Gastrocnemius medialis (tissue), 4 donors: ENCODE measurements around the gene MACIR.

Experiments used
- CTCF ChIP-seq, 5 experiments: fragments of 450-650 bp in 3 of 5; fragments of 200-600 bp in 2 of 5; sonication (generic) in 2 of 5; IDR thresholded peaks in 4 of 5; conservative IDR thresholded peaks in 1 of 5; 1 replicate in 4 of 5; 2 replicates in 1 of 5; pipeline ENCODE4 v1.5.1; 2016 to 2019; ENCODE audit warnings: antibody characterized with exemption in 5 of 5, mild to moderate bottlenecking in 3 of 5, moderate library complexity in 3 of 5
- POLR2A ChIP-seq, 2 donors: fragments of 450-650 bp; IDR thresholded peaks; one replicate each; pipeline ENCODE4 v1.6.1; 2017; ENCODE audit warnings: antibody characterized with exemption in 2 of 2, mild to moderate bottlenecking in 2 of 2, moderate library complexity in 2 of 2

- TF ChIP-seq CTCF (IDR thresholded peaks at IDR 0.05 in 4 of 5, conservative IDR thresholded peaks at IDR 0.05 in 1 of 5) (no peak), POLR2A (IDR thresholded peaks at IDR 0.05) (no peak)
Measured at GRCh38 chr5:103280967-103281366, 22.4 kb downstream of the MACIR start.
